Suprapubic skin (tissue), 4 donors: Measurements from ENCODE around the gene SYNGR2. TPM values are rescaled to one million over a fixed set of nuclear protein-coding genes. Genes with fewer than 3 reads are reported as not detected.

Experiments used
- DNase-seq, 2 donors: peaks; one replicate each; pipeline ENCODE4 v3.0.0-alpha.2; 2019; ENCODE audit warnings: low spot score in 2 of 2
- H3K27ac ChIP-seq: fragments of 200-600 bp; sonication (generic); one replicate; pipeline ENCODE4 v1.5.1; 2019
- H3K27me3 ChIP-seq: fragments of 200-600 bp; sonication (generic); one replicate; pipeline ENCODE4 v1.5.1; 2019
- H3K36me3 ChIP-seq: fragments of 200-600 bp; sonication (generic); one replicate; pipeline ENCODE4 v1.5.1; 2019
- H3K4me1 ChIP-seq: fragments of 200-600 bp; sonication (generic); one replicate; pipeline ENCODE4 v1.5.1; 2019
- H3K4me3 ChIP-seq: fragments of 200-600 bp; sonication (generic); one replicate; pipeline ENCODE4 v1.5.1; 2019; ENCODE audit warnings: mild to moderate bottlenecking
- H3K9me3 ChIP-seq: fragments of 200-600 bp; sonication (generic); one replicate; pipeline ENCODE4 v1.5.1; 2019
- CTCF ChIP-seq, 2 donors: fragments of 200-600 bp in 1 of 2; fragments of 450-650 bp in 1 of 2; sonication (generic) in 1 of 2; IDR thresholded peaks; one replicate each; pipeline ENCODE4 v1.5.1; 2016 to 2019; ENCODE audit warnings: antibody characterized with exemption in 2 of 2, mild to moderate bottlenecking in 1 of 2, moderate library complexity in 1 of 2
- EP300 ChIP-seq: sonication (generic); formaldehyde crosslinking; IDR thresholded peaks from one replicate; pipeline ENCODE4 v1.6.1; 2017; ENCODE audit warnings: antibody characterized with exemption
- POLR2A ChIP-seq, 2 donors: fragments of 450-650 bp; IDR thresholded peaks; one replicate each; pipeline ENCODE4 v1.6.1; 2017; ENCODE audit warnings: antibody characterized with exemption in 2 of 2, mild to moderate bottlenecking in 2 of 2, moderate library complexity in 2 of 2
- POLR2AphosphoS5 ChIP-seq, 3 donors: sonication (generic); formaldehyde crosslinking; IDR thresholded peaks; one replicate each; pipeline ENCODE4 v1.6.1; 2017; ENCODE audit warnings: antibody characterized with exemption in 3 of 3
- WGBS: methylation state at CpG from one replicate; pipeline ENCODE4 v1.1.5; 2018; 5-methylcytosine and 5-hydroxymethylcytosine counted together
- total RNA-seq, 4 donors: library from RNA; depleted of rRNA; stranded (reverse); fragments of >200 nt; gene quantifications; one replicate each; pipeline ENCODE4 v1.1.0, GENCODE V29; 2016

SYNGR2 gene
- total RNA-seq, 4 donors from 2014 or later: 127 to 139 (median 133) TPM

- 91% methylated on average over 14 of the region's 14 CpGs for WGBS
- no peak for TF ChIP-seq EP300
- no peak for TF ChIP-seq POLR2AphosphoS5 (IDR thresholded peaks at IDR 0.05)
- TF ChIP-seq CTCF (IDR thresholded peaks at IDR 0.05): no peak
- no peak for TF ChIP-seq POLR2A (IDR thresholded peaks at IDR 0.05)
- Histone ChIP-seq H3K36me3 (no peaks in the 10 kb centered on the region), H3K27ac (peak overlapping the region; percentile 15), H3K4me1 (peaks cover 20% of the 10 kb centered on the region), H3K9me3 (no peaks in the 10 kb centered on the region), H3K4me3 (no peak overlapping the region), H3K27me3 (no peaks in the 10 kb centered on the region)
- no peak for DNase-seq
Measured at GRCh38 chr17:78180083-78180482, 11.7 kb downstream of the SYNGR2 start.

DNA sequence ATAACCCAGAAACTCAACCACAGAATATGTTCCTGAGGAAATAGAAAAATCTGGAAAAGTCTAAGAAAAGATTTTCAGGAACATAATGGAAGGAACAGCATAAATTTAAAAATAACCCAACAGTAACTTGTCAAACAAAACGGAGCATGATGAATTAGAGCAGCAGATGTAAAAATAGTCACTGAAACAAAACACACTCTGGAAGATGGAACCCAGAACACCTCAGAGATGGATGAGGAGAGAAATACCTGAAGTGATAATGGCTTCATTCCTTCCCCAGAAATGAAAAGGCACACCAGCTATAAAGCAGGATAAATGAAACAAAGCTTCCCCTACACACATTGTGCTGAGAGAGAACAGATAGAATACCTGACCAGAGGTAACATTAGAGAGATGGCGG lies 12.1 kb downstream of the SYNGR2 start:
- no peak overlapping the region for H3K4me3 ChIP-seq
- no peak for TF ChIP-seq POLR2AphosphoS5 (IDR thresholded peaks at IDR 0.05)
- TF ChIP-seq POLR2A (IDR thresholded peaks at IDR 0.05): no peak
- TF ChIP-seq CTCF (IDR thresholded peaks at IDR 0.05): no peak
- no peak for TF ChIP-seq EP300
- H3K9me3 ChIP-seq: no peaks in the 10 kb centered on the region
- peaks cover 16% of the 10 kb centered on the region for H3K4me1 ChIP-seq
- no peaks in the 10 kb centered on the region for H3K36me3 ChIP-seq
- WGBS: 88% methylated on average over 2 of the region's 2 CpGs
- H3K27me3 ChIP-seq: no peaks in the 10 kb centered on the region
- H3K27ac ChIP-seq: no peak overlapping the region
- no peak for DNase-seq

DNA sequence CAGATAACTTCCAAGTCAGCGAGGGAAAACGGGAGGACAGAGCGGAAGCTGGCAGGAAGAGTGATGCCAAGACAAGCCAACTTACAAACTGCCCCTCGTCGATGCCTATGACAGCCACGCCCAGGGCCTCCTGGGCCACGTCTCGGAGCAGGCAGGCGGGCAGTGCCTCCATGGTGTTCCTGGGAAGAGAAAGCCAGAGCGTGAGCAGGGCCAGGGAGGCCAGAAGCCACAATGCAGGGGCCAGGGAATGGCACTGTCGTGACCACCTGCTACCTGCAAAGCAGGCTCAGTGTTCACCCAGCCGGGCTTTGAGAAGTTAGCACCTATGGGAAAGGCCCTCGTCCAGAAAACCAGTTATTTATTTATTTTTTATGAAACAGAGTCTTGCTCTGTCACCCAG lies 14.1 kb downstream of the SYNGR2 start:
- Histone ChIP-seq H3K36me3 (no peaks in the 10 kb centered on the region), H3K4me1 (peaks cover 10% of the 10 kb centered on the region), H3K9me3 (no peaks in the 10 kb centered on the region), H3K27me3 (no peaks in the 10 kb centered on the region), H3K27ac (no peak overlapping the region), H3K4me3 (no peak overlapping the region)
- no peak for DNase-seq
- WGBS: 92% methylated on average over 13 of the region's 13 CpGs
- TF ChIP-seq EP300: no peak
- no peak for TF ChIP-seq POLR2A (IDR thresholded peaks at IDR 0.05)
- TF ChIP-seq CTCF (IDR thresholded peaks at IDR 0.05): no peak
- no peak for TF ChIP-seq POLR2AphosphoS5 (IDR thresholded peaks at IDR 0.05)

DNA sequence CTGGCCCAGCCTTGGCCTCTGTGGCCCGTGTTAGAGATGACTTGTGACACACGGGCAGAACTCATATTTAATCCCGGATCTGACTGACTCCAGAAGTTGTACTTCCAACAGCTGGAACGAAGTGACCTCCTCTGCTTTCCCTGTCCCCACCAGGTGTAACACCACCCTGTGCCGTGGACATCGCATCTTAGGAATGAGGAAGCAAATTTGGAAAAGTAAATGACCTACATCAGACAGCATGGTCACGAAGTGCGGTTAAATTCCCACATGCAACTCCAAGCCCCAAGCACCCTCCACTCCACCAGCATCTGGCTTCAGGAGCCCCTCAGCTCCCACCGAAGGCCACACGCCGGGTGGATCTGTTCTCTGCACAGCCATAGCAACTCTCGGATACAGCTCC lies 15.5 kb downstream of the SYNGR2 start:
- WGBS: 89% methylated on average over 12 of the region's 12 CpGs
- Histone ChIP-seq H3K4me3 (no peak overlapping the region), H3K9me3 (no peaks in the 10 kb centered on the region), H3K4me1 (peaks cover 21% of the 10 kb centered on the region), H3K27ac (no peak overlapping the region), H3K27me3 (no peaks in the 10 kb centered on the region), H3K36me3 (no peaks in the 10 kb centered on the region)
- no peak for DNase-seq
- TF ChIP-seq POLR2AphosphoS5 (IDR thresholded peaks at IDR 0.05) (no peak), EP300 (no peak), CTCF (IDR thresholded peaks at IDR 0.05) (no peak), POLR2A (IDR thresholded peaks at IDR 0.05) (no peak)

DNA sequence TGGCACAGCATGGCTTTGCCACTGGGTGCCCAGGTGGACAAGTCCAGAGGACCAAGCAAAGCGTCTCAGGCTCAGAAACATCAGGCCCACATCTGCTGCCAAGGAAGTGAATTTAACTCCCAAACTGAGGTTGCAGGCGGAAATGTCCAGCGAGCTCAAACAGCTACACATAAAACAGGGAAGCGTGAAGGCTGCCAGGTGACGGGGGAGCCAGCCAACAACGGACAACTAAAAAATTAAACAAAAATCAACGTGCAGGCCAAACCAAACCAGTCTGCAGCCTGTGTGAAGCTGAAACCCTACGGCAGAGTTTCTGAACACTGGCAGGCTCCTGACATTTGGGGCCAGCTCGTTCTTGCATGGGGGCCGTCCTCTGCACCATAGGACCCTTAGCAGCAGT lies 16.0 kb downstream of the SYNGR2 start:
- H3K27me3 ChIP-seq: no peaks in the 10 kb centered on the region
- H3K9me3 ChIP-seq: no peaks in the 10 kb centered on the region
- H3K27ac ChIP-seq: peak overlapping the region; percentile 26
- 89% methylated on average over 10 of the region's 10 CpGs for WGBS
- H3K36me3 ChIP-seq: no peaks in the 10 kb centered on the region
- no peak for DNase-seq
- H3K4me3 ChIP-seq: no peak overlapping the region
- TF ChIP-seq CTCF (IDR thresholded peaks at IDR 0.05) (no peak), POLR2AphosphoS5 (IDR thresholded peaks at IDR 0.05) (no peak), POLR2A (IDR thresholded peaks at IDR 0.05) (no peak), EP300 (no peak)
- peaks cover 21% of the 10 kb centered on the region for H3K4me1 ChIP-seq
